Measurements from ENCODE around the gene DNTTIP2.
A peak's percentile ranks its signal among the peaks of the same experiment; 100 is the strongest.
"Not testable (repeated sequence)": the region's sequence is repeated elsewhere in the genome, so short reads cannot be mapped to it uniquely, and the experiment has no call there.

Gene DNTTIP2

DNA sequence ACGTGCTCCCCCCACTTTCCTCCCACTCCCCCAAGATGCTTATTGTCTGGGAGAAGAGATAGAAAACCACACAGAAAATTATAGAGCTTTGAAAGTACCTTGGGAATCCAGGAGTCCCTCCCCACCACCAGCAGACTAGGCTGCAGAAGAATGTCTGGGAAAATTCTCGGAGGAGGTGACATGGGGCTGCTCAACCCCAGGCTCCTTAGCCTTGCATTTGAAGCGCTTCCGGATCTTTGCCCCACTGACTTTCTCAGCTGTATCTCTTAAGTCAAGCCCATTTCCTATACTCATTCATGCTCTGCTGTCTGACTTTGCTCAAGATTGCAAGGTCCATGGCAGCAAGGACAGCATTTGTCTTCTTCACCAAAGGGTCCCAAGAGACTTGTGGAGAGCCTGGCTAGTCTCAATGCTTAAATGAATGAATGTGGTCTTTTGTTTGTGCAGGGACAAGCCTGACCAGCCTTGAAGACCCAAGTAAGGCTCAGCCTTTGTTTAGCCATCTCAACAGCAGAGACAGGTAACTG, 38.0 kb downstream of the DNTTIP2 start:
- DNase-seq = no peak

DNA sequence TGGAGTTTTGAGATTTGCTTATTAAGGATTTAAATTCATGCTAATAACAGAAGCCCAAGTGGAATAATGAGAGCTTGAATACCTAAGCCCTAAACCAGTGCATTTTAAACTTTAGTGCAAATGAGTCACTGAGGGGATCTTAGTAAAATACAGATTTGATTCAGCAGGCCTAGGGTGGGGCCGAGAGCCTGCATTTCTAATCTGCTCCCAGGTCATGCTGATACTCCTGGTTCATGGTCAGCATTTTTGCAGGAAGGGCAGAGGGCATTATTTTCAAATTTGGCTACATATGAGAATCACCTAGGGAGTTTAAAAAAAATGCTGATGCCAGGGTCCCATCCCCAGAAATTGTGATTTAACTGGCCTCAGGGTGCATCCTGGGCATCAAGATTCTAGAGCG, 39.3 kb downstream of the DNTTIP2 start:
- DNase-seq = no peak

DNA sequence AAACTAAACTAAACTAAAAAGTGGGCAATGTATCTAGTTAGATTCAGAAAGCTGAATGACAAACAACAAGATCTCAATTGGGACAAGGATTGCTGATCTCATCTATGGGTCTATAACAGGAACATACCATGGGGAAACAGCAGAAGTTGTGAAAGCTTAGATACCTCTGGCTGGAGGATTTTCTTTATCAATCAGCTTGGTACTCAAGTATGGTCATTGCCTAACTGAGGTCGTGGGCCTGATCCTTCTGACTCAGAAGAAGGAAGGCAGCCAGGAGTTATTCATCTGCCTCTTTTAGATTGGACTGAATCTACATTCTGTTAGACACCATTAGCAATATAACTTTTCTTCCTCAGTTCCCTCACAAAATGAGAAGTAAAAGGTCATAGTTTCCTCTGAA, 39.7 kb downstream of the DNTTIP2 start:
- no peak for DNase-seq

DNA sequence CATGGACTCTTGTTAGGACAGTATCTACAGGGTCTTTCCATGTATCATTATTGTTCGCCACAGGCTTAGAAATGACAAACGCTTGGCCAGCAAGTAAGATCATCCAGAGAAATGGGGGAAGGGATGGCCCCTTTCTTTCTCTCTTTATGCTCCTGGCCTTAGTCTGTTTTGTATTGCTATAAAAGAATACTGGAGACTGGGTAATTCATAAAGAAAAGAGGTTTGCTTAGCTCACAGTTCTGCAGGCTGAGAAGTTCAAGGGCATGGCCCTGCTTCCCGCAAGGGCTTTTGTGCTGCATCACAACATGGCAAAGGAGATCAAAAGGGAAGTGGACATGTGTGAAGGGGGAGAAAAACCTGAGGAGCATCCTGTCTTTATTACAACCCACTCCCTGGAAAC, 41.0 kb downstream of the DNTTIP2 start:
- no peak for DNase-seq

GRCh38 chr1:93833293-93833692, 45.7 kb downstream of the DNTTIP2 start:
- not testable (repeated sequence) for DNase-seq

DNA sequence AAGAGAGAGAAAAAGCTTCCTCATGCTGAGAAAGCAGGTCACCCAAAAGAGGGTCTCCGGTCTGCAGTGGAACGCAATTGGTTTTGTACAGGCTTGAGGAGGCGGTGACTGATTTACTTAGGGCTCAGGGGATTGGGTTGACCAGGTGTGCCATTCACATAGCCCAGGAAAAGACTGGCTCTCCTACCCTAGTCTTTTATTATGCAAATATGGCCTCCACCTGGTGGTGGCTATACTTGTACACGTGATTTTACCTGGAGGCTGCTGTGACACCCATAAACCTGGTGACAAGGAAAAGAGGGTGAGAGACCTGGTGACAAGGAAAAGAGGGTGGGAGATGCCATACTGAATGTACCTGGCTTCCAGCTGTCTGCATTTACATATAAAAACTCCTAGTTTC, 49.9 kb downstream of the DNTTIP2 start:
- no peak for DNase-seq

DNA sequence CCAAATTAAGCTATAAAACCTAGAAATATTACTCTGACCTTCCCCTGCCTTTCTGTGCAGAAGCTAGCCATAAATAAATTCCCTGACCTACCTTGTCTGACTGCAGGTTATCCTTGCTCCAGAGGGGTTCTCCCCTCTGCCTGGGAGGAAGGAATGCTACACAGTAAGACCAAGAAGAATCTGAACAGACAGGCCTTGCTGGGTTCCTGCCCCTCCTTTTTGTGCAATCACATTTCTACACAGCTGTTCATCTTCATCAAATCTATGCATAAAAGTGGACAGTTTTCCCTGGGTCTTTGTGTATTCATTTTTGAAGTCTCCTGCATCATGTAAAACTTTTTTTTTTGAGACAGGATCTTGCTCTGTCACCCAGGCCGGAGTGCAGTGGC, 50.6 kb downstream of the DNTTIP2 start:
- no peak for DNase-seq

- DNase-seq = no peak
Measured at GRCh38 chr1:93827633-93828366, 51.2 kb downstream of the DNTTIP2 start.

DNA sequence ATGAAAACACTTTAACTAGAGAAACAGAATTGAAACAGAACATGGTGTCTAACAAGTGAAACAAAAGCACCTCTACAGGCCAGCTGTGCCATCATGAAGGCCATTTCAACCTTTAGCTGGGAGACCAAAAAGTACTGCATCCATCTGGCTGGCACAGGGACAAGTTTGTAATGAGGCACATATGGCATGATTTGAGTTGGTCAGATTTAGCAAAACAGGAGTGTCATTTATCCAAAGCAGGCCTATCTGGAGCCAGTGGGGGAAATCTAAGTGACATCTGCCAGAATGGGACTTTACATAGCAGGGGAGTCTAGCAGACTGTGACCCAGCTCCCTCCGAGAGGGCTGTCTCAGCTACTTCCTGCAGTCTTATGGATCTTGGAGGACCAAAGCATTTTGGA, 51.9 kb downstream of the DNTTIP2 start:
- no peak for DNase-seq

GRCh38 chr1:93824834-93825233, 54.2 kb downstream of the DNTTIP2 start:
- DNase-seq = peak; percentile 30

GRCh38 chr1:93822730-93823425, 56.1 kb downstream of the DNTTIP2 start:
- no peak for DNase-seq

GRCh38 chr1:93821423-93822144, 57.4 kb downstream of the DNTTIP2 start:
- no peak for DNase-seq

- DNase-seq = no peak
Measured at GRCh38 chr1:93820554-93821422, 58.2 kb downstream of the DNTTIP2 start.

GRCh38 chr1:93818570-93818959, 60.4 kb downstream of the DNTTIP2 start:
- no peak for DNase-seq

- no peak for DNase-seq
Measured at GRCh38 chr1:93817819-93818569, 61.0 kb downstream of the DNTTIP2 start.

DNA sequence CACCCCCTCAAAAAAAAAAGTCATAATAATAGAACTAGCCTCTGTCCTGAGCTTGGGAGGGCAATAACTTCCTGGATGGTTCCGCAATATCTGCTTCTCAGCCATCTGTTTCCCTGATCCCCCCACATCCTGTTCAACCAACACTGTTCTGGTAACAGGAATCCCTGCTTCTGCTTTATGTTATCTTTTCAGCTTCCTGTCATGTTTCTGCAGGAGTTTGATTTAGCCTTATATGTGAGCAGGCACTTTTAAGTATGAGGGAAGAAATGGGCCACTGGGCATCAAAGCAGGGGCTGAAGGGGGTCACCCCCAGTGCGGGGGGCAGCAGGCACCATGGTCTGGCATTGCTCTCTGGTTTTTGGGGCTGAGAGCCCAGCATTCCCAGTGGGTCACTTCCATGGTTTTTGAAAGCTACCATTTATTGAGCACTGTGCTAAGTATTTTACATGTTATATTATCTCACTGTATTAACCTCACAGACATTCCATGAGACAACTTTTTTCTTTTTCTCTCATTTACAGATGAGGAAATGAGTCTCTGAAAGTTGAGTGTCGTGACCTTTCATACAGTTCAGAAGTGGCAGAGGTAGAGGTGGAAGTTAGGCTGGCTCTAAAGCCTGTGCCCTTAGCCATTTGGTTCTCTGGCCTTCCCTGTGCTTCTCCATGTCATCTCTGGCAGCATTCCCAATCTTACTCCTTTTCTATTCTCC, 61.9 kb downstream of the DNTTIP2 start:
- DNase-seq = no peak

Data from DMS79 treated with DMSO at 0.1 percent for 48 hours (cell line).